ENCODE measurements around the gene FOXL2.

GRCh38 chr3:138943724-138944653 lies 2.9 kb downstream of the FOXL2 start:
- TF ChIP-seq POLR2A (IDR thresholded peaks at IDR 0.05) (no peak), CTCF (IDR thresholded peaks at IDR 0.05) (no peak)
